HK-2 (cell line): Measurements from ENCODE around the gene PSMA7.
"Not testable (repeated sequence)": the region's sequence is repeated elsewhere in the genome, so short reads cannot be mapped to it uniquely, and the experiment has no call there.

Experiments used
- DNase-seq: peaks from one replicate; pipeline ENCODE4 v3.0.0-alpha.2; 2018; ENCODE audit not compliant: unreplicated experiment

PSMA7 gene

GRCh38 chr20:62119591-62120364 lies 23.4 kb downstream of the PSMA7 start:
- no peak for DNase-seq

GRCh38 chr20:62119115-62119514 lies 24.1 kb downstream of the PSMA7 start:
- no peak for DNase-seq

GRCh38 chr20:62118113-62119043 lies 24.8 kb downstream of the PSMA7 start:
- no peak for DNase-seq

- no peak for DNase-seq
These were observed 25.5 kb downstream of the PSMA7 start for GRCh38 chr20:62117658-62118057.

GRCh38 chr20:62117362-62117646 lies 25.9 kb downstream of the PSMA7 start:
- no peak for DNase-seq

- no peak for DNase-seq
These were observed 26.4 kb downstream of the PSMA7 start for GRCh38 chr20:62116558-62117361.

GRCh38 chr20:62115800-62116407 lies 27.3 kb downstream of the PSMA7 start:
- not testable (repeated sequence) for DNase-seq

GRCh38 chr20:62114894-62115293 lies 28.3 kb downstream of the PSMA7 start:
- DNase-seq: no peak

- DNase-seq: no peak
These were observed 30.8 kb downstream of the PSMA7 start for GRCh38 chr20:62112368-62112767.

- no peak for DNase-seq
These were observed 32.0 kb downstream of the PSMA7 start for GRCh38 chr20:62111148-62111547.

GRCh38 chr20:62105592-62105991 lies 37.6 kb downstream of the PSMA7 start:
- no peak for DNase-seq

GRCh38 chr20:62104791-62105345 lies 38.3 kb downstream of the PSMA7 start:
- no peak for DNase-seq

- no peak for DNase-seq
These were observed 38.9 kb downstream of the PSMA7 start for GRCh38 chr20:62104234-62104789.

- DNase-seq: no peak
These were observed 39.5 kb downstream of the PSMA7 start for GRCh38 chr20:62103508-62104233.

- no peak for DNase-seq
These were observed 42.1 kb downstream of the PSMA7 start for GRCh38 chr20:62101078-62101477.

- no peak for DNase-seq
These were observed 45.2 kb downstream of the PSMA7 start for GRCh38 chr20:62097881-62098407.

GRCh38 chr20:62096421-62097380 lies 46.5 kb downstream of the PSMA7 start:
- DNase-seq: no peak

GRCh38 chr20:62089393-62089792 lies 53.8 kb downstream of the PSMA7 start:
- no peak for DNase-seq
